Breast epithelium (tissue), 3 donors: ENCODE results near the gene KCTD1.

Source experiments
- CTCF ChIP-seq, 3 donors: fragments of 450-650 bp; IDR thresholded peaks; one replicate each; pipeline ENCODE4 v1.5.1; 2016 to 2017; ENCODE audit warnings: antibody characterized with exemption in 3 of 3, mild to moderate bottlenecking in 3 of 3, moderate library complexity in 3 of 3
- POLR2AphosphoS5 ChIP-seq, 3 donors: sonication (generic); formaldehyde crosslinking; IDR thresholded peaks; one replicate each; pipeline ENCODE4 v1.6.1; 2017; ENCODE audit warnings: antibody characterized with exemption in 3 of 3

- TF ChIP-seq POLR2AphosphoS5 (IDR thresholded peaks at IDR 0.05): no peak
- TF ChIP-seq CTCF (IDR thresholded peaks at IDR 0.05): no peak
These were observed 1.3 kb downstream of the KCTD1 start for GRCh38 chr18:26546875-26547645.
